HG03442 (cell line): ENCODE data around the gene EP400.
"Not testable (repeated sequence)": the region's sequence is repeated elsewhere in the genome, so short reads cannot be mapped to it uniquely, and the experiment has no call there.

ENCODE experiments used
- ATAC-seq: cut with Tn5 transposase; IDR thresholded peaks from one replicate; pipeline ENCODE4 v1.9.1; 2021; ENCODE audit warnings: mild to moderate bottlenecking, moderate library complexity; ENCODE audit not compliant: unreplicated experiment

Gene EP400

GRCh38 chr12:132043216-132043615 is 93.5 kb downstream of the EP400 start:
- ATAC-seq = no peak

- ATAC-seq = no peak
Measured at GRCh38 chr12:132043770-132044467, 94.2 kb downstream of the EP400 start.

GRCh38 chr12:132044661-132045412 is 95.1 kb downstream of the EP400 start:
- ATAC-seq = no peak

DNA sequence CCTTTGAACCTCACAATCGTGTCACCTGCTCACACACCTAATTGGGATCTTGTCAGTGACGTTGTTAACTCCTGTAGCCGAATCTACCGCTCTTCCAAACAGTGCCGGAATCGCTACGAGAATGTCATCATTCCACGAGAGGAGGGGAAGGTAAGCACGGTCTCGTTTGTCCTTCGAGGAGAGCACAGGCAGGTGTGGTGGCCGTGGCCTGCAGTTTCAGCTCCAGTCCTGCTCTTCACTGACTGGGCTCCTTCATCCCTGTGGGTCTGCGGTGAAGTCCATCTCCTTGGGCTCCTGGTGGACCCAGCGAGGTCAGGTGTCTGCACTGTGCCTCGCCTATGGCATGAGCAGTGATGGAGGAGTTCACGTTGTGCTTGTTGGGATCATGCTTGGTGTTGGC is 96.0 kb downstream of the EP400 start:
- ATAC-seq = no peak

DNA sequence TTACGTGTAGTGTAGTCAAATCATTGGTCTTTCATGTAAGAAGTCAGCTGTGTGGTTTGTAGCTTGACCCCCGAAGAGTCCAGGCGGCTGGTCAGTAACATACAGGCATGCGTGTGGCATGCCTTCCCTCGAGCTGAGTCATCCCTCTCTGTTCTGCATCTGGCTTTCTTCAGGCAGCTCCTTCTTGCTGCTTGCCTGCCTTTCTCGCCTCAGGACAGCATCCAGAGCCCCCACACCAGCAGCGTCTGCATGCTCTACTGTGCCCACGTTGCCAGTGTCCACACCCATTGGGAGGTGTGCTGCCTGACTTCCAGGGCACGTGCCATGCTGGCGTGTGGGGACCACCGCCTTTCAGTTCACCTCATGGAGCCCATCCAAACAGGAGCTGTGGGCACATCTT is 96.8 kb downstream of the EP400 start:
- no peak for ATAC-seq

DNA sequence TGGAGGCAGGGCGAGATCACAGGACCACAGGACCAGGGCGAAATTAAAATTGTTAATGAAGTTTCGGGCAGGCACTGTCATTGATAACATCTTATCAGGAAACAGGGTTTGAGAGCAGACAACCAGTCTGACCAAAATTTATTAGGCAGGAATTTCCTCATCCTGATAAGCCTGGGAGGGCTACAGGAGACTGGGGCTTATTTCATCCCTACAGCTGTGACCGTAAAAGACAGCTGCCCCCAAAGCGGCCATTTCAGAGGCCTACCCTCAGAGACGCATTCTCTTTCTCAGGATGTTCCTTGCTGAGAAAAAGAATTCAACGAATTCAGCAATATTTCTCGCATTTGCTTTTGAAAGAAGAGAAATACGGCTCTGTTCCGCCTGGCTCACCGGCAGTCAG is 97.9 kb downstream of the EP400 start:
- not testable (repeated sequence) for ATAC-seq

DNA sequence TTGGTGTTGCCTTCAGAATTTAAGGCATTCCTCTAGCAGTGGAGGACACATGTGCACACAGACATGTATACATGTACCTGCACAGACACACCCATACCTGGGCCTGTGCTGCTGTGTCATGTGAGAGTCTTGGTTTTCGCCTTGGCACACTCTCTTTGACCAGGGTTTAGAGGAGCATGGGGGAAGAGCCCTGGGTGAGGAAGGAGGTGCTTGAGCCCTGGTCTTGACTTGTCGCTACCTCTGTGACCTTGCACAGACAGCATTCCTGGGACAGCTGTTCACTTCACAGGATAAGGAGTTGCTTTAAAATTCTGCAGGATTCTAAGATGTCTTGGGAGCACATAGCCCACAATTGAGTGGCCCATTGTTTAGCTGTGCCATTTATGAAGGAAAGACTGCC is 99.7 kb downstream of the EP400 start:
- no peak for ATAC-seq

- no peak for ATAC-seq
Measured at GRCh38 chr12:132049876-132050275, 100.1 kb downstream of the EP400 start.

GRCh38 chr12:132051718-132052117 is 102.0 kb downstream of the EP400 start:
- ATAC-seq = not testable (repeated sequence)

DNA sequence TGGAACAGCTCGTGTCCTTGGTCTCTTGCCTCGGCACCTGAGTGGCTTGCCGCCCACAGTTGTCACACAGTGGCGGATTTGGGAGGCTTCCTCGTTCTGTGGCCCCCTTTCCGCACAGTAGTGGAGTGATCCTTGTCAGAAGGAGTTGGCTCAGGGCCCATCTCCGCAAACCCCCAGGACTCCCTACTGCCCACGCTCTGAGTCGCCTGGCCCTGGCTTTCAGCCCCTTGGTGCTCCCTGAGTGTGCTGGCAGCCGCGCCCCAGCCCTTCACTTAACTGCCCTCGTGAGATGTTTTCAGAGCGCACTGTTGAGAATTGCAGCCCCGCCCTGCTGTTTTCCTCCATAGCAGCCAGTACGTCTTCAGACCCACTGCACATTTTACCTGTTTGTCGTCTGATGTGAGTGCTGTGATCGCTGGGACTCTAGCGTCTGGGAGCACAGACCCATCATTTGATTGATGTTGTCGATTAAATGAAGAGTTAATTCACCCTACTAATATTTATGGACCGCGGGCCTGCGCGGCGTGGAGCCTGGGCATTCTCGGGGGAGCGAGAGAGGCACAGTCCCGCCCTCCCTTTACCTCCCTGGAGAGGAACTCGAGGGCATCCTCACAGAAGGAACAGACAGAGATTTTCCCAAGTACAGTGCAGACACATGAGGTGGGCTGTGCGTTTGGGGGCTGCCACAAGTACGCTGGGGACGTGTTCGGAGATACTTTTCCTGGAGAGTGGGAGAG is 102.6 kb downstream of the EP400 start:
- no peak for ATAC-seq

- ATAC-seq = no peak
Measured at GRCh38 chr12:132053338-132054330, 103.9 kb downstream of the EP400 start.

- no peak for ATAC-seq
Measured at GRCh38 chr12:132054983-132055382, 105.2 kb downstream of the EP400 start.

- ATAC-seq = no peak
Measured at GRCh38 chr12:132055535-132056096, 105.9 kb downstream of the EP400 start.

- no peak for ATAC-seq
Measured at GRCh38 chr12:132056320-132056719, 106.6 kb downstream of the EP400 start.

DNA sequence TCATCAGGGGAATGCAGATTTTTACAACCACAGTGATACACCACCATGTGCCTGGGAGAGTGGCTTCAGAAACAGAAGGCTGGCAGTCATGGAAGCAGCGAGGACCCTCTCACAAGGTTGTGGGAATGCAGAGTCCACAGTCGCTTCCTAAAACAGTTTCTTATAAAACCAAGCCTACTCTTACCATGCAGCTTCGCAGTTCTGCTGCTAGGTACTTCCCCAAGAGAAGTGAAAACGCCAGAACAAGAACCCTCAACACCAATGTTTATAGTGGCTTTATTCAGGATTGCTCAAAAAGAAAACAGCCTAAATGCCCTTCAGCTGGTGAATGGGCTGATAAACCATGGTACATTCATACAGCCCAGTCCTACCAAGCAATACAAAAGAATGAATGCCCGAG is 107.2 kb downstream of the EP400 start:
- peak; percentile 41 for ATAC-seq

DNA sequence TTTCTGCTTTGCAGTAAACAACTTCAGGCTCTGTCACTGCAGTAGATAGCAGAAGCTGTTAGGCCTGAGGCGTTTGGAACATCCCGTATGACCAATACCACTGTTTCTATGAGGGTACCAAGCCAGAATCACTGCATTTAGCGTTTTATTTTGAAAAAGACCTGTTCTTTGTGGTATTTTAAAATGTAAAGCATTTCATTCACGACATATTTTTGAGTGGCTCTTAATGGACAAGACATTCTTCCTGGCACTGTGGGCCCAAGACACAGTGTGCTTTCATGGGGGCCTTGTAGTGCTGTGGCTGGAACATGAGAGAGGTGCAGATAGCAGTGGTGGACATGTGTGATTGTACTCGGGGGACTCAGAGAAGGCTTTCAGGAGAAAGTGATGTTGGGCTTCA is 107.9 kb downstream of the EP400 start:
- ATAC-seq = no peak

DNA sequence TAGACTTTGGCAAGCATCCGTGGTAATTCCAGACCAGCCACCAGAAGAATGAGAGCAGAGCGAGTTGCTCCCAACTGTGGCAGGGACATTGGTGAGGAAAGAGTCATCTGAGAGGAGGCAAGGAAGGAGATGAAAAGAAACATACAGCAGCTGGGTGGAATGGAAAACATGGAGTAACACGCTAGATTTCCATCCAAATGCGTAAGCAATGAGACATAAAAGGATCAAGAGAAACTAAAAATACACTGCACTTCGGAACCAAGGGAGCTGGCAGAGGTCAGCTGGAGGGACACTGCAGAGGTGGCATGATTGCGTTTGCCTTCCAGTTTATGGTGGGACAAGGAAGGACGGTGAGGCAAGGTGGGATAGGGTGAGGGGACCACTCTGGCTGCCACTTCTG is 111.5 kb downstream of the EP400 start:
- ATAC-seq = no peak

DNA sequence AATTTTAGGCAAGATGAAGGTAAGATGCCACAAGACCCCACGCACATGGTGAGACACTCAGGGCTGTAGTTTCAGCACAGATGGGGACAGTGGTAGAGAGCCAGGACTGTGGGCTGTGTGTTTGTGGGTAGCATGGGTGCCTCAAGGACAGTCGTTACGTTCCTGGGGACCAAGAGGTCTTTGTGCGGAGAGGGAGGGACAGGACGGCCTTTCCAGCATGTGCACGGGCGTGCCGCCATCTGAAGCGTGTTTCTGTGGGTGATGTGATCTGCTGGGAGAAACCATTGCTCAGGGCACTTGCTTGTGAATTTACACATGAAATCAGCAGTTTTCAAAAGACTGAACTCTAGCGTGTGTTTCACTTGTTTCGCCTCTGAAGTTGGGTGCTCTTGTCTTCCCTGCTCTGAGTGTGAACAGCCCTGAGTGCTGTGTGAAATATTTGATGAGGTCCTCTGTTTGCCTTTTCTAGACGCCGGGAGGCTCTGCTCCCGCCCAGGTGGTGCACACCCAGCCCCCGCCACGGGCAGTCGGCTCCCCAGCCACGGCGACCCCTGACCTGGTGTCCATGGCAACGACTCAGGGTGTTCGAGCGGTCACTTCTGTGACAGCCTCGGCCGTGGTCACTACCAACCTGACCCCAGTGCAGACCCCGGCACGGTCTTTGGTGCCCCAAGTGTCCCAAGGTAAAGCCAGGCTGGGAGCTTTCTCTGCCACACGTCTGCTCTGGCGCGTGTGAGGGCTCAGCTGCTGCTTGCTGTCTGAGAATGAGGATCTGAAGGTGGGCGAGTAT is 112.1 kb downstream of the EP400 start:
- ATAC-seq = no peak

GRCh38 chr12:132062481-132062880 is 112.7 kb downstream of the EP400 start:
- ATAC-seq = no peak

GRCh38 chr12:132063491-132063890 is 113.7 kb downstream of the EP400 start:
- ATAC-seq = no peak
